NOMO-1 treated with dmso at 0.1 percent for 144 hours (cell line): ENCODE measurements around the gene NOM1.

Experiments used
- DNase-seq: peaks from one replicate; lab custom pipeline; 2025; ENCODE audit not compliant: unreplicated experiment; lab: John Stamatoyannopoulos, UW

NOM1 gene

DNA sequence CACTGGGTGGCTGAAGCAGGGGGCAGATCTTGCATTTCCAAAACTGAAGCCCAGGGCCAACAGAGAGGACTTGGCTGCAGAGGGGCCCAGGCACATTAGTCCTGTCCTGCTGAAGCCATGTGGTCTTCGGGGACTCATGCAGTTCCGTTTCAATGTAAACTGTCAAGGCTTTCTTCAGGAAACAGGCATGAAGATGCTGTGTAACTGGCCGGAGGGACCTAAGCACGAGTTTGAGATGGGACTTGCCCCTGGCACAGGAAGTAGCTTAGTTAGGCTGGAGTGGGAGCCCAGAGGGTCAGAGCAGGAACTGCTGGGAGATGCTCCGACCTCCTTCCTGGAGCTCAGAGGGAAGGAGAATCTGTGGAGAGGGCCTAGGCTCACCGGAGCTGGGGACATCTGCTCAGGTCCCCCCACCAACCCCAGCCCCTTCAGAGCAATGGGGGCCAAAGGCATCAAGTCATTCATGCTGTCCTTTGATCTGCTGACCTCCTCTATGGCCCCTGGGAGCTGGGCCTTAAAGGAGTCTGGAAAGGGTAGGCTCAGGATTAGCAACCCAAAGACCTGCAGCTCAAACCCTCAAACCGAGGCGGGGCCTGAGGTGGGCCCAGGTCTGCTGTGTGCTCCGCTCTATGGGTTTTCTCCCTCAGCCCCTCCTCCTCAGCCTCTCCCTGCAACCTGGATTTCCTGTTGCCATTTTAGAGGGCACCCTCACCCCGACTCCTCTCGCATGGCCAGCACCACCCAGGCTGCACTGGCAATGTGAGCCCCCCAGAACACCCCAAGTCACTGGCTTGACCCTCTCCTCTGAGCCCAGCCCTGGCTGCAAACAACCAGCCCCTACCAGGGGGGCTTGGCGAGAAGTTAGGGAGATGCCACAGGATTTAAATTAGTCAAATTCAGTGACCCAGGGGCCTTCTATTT, 65.4 kb downstream of the NOM1 start:
- DNase-seq = no peak

DNA sequence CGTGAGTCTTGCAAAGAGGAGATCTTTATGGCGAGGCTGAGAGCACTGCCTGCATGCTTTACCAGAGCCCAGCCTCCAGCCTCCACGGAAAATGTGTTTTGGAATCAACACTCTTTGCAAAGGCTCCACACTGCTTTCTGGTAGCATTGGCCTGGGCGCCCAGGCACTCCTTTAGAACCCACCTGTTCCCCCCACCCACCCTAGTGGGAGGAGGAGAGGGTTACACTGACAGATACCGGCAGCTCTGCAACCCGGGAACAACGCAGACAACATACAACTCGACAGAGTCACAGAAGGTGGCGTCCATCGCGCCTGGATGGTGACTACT, 66.5 kb downstream of the NOM1 start:
- no peak for DNase-seq

DNA sequence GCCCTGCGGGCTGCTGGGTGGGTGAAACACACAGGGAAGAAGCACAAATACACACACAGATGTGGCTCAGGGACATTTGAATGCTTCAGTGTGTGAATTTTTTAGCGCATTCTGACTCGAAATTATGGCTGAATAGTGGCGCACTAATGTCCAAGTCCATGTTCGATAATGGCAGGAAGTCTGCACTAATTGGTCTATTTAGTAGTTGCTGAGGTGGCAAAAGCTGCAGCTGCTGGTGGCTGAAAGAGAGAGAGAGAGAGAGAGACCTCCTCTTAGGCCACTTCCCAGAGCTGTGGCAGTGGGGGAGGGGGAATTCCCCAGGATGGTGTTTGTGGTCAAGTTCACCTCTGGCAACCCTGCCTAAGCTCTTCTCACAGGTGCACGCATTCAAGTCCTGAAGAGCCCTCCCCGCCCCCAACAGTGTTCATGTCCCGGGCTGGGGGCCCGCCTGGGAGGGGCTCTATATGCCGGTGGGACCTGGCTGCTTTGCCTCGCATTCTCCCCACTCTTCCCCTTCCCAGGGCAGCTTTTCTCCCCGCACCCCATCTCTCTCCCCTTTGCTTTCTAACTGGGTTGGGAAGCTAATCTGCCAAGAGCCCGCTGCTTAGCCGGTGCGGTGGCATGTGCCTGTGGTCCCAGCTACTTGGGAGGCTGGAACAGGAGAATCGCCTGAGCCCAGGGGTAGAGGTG, 67.0 kb downstream of the NOM1 start:
- DNase-seq = no peak

DNA sequence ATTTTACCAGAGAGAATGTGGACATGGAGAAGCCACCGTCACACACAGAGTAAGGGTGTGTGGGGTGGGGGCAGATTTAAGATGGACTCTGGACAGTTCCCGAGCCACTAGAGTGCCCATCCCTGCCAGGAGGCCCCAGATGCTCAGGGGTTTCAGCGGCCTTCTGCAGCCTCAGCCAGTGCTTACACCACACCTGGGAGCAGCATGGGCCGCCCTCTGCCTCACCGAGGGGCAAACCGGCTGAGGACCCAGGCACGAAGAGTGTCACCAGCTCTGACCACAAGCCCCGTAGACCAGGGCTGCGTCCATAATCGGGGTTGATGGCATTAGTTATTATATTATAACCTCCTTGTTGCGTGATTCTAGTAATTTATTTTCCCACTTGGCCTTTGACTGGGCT, 67.6 kb downstream of the NOM1 start:
- DNase-seq = no peak

DNA sequence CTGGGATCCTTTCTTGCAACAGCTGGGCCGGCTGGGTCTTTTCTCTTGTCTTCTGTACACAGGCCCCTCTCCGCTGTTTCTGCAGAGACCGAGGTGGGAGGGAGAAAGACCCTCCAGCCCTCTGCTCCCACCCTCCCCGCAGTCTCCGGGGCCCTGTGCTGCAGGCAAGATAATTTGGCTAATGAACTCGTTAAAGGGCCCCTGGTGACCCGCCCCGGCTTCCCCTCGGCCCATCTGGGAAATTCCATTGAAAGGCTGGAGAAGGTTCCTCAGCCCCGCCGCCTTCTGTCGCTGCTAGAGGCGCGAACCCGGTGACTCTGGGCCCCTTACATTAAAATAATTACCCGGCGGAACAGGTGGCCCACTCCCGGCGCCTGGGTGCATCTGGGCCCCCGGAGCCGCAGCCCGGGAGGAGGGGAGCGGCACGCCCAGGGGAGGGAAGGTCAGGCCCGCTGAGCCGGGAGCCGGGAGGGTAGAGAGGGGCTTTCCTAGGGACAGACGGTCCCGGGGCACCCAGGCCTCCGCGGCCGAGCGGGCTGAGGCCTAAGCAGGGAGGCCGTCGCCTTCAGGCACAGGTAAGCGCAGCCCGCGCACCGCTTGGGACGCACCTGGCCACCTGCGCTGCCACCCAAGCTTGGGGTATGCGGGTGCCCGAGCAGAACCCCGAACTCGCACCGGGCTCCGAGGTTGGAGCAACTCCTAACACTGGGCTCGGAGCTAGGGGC, 68.3 kb downstream of the NOM1 start:
- no peak for DNase-seq

DNA sequence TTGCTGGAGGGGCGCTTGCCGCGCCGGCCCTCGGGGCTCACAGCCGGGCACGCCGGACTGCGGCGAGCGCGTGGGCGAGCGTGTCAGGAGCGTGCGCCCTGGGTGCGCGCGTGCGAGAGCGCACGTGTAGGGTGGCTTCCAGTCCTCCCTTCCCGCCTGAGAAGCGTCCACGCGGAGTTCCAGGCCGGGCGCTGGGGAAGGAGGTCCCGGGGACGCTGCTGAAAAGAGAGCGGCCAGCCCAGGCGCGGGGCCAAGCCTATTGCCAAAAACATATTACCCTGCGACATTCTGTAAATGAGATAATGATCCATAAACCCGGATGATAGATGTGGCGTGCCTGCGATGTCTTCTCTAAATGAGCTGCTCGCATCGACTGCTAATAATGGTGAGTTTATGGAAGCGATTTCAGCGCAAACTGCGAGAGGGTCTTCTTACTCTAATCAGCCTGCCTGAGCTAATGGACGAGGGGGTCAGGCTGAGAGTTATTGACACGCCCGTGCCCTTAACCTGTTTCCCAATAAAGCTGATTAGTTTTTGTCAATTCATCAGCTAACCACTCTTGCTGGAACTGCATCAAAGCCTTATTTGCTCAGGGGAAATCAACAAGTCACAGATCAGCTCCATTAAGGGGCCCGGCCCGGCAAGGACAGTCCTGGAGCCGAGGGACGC, 69.0 kb downstream of the NOM1 start:
- no peak for DNase-seq

DNA sequence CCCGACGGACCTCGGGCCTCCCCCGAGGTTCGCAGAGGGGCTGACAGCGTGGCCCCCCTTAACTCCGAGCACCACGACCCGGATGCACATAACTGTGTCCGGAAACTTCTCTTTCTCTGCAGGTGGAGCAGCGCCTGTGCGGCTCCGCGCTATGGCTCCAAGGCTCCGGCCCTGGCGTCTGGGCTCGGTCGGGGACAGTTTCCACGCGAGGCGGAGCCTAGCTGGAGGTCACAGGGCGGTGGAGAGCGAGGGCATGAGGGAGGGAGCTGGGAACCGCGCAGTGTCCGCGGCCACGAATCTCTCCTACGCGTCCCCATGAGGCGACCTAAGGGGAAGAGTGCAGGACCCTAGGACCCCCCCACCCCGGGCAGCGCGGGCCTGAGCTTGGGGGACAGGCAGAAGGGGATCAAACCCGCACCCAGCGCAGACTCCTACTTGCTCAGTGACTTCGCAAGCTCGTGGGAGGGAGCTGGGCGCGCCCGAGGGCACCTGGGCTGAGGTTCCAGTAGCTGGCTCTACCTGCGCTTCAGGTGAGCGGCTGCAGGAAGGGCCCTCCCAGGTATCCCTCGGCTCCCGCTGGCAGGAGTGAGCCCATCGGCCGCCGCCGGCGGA, 69.6 kb downstream of the NOM1 start:
- no peak for DNase-seq

DNA sequence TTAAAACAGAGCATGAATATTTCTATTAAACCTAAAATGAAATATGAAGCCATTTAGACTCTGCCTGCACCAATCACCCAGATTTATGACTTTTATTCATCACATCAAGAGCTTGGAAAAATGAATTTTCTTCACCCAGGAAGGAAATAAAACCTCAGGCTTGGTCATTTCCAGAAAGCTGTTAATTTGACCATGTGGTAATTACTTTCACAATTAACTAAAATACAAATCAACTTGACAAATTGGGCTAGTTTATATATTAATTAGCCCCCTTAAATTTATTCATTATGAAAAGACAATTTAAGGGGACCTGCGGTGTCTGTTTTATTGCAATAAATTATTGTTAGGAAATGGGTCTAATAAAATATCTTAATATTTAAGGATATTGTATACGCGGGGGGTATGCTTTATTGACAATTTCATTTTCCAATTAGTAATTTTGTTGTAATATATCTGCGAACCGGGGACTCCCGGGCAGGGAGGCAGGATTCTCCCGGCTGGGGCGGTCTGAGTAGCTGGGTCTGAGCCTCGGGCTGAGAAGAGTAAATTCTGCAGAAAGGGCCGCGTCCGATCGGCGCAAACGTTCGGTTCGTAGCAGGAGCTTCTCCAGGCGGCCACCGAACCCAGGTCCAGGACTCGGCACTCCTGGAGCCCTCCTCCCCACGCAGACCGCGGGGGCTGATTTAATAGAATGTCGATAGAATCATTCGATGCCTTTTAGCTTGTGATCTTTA, 70.4 kb downstream of the NOM1 start:
- no peak for DNase-seq

DNA sequence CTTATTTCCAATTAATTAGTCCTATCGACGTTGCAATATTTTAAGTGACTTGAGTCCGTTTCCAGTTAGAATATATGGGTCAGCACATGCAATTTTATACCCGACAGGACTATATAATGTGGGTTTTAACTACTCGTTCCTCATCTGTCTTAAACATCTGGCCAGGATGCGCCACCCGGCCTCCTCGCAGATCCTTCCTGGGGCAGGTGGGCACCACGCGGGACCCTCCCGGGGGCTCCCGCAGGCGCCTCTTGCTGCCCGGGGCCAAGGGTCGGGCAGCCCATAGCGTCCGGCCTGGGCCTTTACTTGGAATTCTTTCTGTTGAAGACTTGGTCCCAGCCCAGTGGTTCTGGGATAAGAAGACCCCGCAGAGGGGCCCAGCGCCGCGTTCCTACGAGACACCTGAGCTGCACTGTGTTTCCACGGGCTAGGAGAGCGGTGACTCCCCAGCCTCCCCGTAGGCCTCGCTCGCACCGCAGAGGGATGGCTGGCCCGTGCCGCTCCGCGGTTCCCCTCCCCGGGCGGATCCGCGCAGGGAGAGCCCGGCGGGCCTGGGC, 71.1 kb downstream of the NOM1 start:
- no peak for DNase-seq

DNA sequence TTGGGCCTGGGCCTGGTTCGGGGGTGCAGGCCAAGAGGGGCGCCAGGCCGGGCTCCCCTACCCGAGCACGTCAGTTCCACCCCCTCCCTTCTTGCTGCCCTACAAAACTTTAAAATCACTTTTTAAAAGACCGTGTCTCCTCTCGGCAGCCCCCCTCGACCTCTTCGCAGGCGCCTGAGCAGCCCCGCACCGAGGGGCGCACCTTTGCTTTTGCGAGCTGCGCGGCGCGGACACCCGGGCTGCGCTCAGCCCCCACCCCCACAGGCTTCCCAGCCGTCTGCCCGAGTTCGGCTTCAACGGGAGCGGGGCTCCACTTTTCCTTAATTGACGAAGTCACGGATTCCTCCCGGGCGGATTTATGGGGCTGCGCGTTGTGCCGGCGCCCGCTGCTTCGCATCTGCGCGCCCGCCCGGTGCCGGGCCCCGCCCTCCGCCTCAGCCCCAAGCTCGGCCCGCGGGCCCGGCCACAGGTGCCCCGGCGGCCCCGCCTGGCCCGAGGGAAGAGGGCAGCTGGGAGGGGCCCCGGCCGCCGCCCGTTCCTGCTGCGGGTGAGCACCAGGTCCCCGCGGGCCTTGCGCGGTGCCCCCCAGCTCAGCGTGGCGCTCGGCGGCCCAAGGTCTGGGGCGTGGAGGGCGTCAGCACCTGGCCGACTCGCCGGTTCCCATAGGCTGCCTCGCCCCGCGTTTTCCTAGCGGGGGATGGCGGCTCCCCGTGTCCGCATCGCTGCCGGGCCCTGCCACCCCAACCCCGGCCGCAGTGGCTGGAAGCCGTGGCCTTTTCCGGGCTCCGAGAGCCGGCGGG, 71.8 kb downstream of the NOM1 start:
- DNase-seq = no peak

DNA sequence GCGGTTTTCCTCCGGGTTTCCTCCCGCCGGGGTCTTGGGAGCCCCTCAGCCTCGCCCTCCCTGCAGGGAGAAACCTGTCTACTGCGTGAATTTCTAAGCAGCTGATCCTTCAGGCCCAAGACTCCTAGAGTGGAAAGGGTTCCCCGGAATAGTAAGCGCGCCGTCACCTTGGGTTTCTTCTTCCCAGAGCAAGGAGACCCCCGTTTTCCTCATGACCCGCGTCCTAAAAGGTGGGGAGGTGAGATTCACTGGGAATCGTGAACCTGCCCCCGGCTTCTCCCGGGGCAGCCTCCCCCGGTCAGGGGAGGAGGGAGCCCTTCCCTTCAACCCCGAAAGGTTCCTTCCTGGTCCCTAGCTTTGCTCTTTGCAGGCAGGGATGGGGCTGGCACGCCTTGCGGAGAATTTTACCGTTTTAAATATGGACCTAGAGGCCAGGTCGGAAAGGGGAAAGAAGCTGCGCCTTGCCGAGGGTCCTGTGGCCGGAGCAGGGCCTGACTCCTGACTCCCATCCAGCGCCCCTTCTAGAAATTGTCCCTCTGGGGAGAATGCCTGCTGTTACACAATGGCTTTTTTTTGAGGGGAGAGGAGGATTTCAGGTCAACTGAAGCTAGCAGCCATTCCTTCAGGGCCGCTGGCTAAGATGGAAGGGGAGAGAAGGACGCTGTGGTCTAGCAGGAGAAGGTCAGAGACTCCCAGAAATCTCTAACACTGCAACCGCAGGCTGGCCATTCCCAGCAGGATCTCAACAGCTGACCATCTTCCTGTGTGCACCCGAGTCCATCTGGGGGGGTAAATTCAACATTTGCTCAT, 72.6 kb downstream of the NOM1 start:
- DNase-seq = no peak
